NT2/D1 (cell line): ENCODE results near the gene OSBPL3.

ENCODE experiments used
- YY1 ChIP-seq: IDR thresholded peaks from 2 replicates; pipeline ENCODE4 v1.6.1; 2011; ENCODE audit not compliant: insufficient read length, insufficient read depth
- ZNF274 ChIP-seq: IDR thresholded peaks from 2 replicates; pipeline ENCODE4 v1.6.1; 2011; ENCODE audit warnings: mild to moderate bottlenecking, low read depth, low read length

- TF ChIP-seq ZNF274 (no peak), YY1 (no peak)
Observed at GRCh38 chr7:24899905-24900304, 80.1 kb downstream of the OSBPL3 start.
